Measurements from ENCODE around the gene MAP4K2. TPM values are rescaled to one million over a fixed set of nuclear protein-coding genes. Genes with fewer than 3 reads are reported as not detected.

MAP4K2 gene
- total and polyA plus RNA-seq, 9 donors, result 7.4 to 15.5 (median 12.3) TPM

GRCh38 chr11:64760759-64761420 is 42.1 kb downstream of the MAP4K2 start:
- no peaks in the 10 kb centered on the region for H3K9me3 ChIP-seq (replicated peaks; ENCODE audit: control insufficient read depth, low read depth, low read length)
- peaks cover 56% of the 10 kb centered on the region for H3K36me3 ChIP-seq (ENCODE audit: control insufficient read depth, insufficient read depth, low read length)
- H3K27ac ChIP-seq (ENCODE audit: low read length), result peak overlapping the region; percentile 95
- WGBS (ENCODE audit: insufficient coverage), result 45% methylated on average over 4 of the region's 7 CpGs
- no peak overlapping the region for H3K4me3 ChIP-seq (ENCODE audit: low read length)
- H3K27me3 ChIP-seq (ENCODE audit: control insufficient read depth, insufficient read depth, low read length), result no peaks in the 10 kb centered on the region
- peak; percentile 54 for DNase-seq
- peaks cover 67% of the 10 kb centered on the region for H3K4me1 ChIP-seq (ENCODE audit: control insufficient read depth, insufficient read depth, low read length)

- H3K27ac ChIP-seq (ENCODE audit: low read length), result peak within 1 kb of the TSS; percentile 95
- no peaks in the 10 kb centered on the region for H3K9me3 ChIP-seq (replicated peaks; ENCODE audit: control insufficient read depth, low read depth, low read length)
- no peaks in the 10 kb centered on the region for H3K27me3 ChIP-seq (ENCODE audit: control insufficient read depth, insufficient read depth, low read length)
- H3K4me3 ChIP-seq (ENCODE audit: low read length), result peak within 1 kb of the TSS; percentile 41
- peaks cover 67% of the 10 kb centered on the region for H3K4me1 ChIP-seq (ENCODE audit: control insufficient read depth, insufficient read depth, low read length)
- H3K36me3 ChIP-seq (ENCODE audit: control insufficient read depth, insufficient read depth, low read length), result peaks cover 56% of the 10 kb centered on the region
- WGBS (ENCODE audit: insufficient coverage), result 11% methylated on average over 16 of the region's 24 CpGs
- DNase-seq, result peak; percentile 96
These were observed 43.0 kb downstream of the MAP4K2 start, which contains the start of gene PYGM for GRCh38 chr11:64759722-64760719. TSS of gene PYGM (minus strand) at chr11:64759974. CDS start at chr11:64759898, 76 bp downstream.

GRCh38 chr11:64759131-64759721 is 43.8 kb downstream of the MAP4K2 start:
- H3K27me3 ChIP-seq (ENCODE audit: control insufficient read depth, insufficient read depth, low read length), result no peaks in the 10 kb centered on the region
- DNase-seq, result peak; percentile 50
- H3K27ac ChIP-seq (ENCODE audit: low read length), result peak overlapping the region; percentile 95
- peaks cover 66% of the 10 kb centered on the region for H3K4me1 ChIP-seq (ENCODE audit: control insufficient read depth, insufficient read depth, low read length)
- H3K36me3 ChIP-seq (ENCODE audit: control insufficient read depth, insufficient read depth, low read length), result peaks cover 54% of the 10 kb centered on the region
- no peaks in the 10 kb centered on the region for H3K9me3 ChIP-seq (replicated peaks; ENCODE audit: control insufficient read depth, low read depth, low read length)
- 40% methylated on average over 18 of the region's 21 CpGs for WGBS (ENCODE audit: insufficient coverage)
- peak overlapping the region; percentile 41 for H3K4me3 ChIP-seq (ENCODE audit: low read length)

GRCh38 chr11:64758330-64759079 is 44.5 kb downstream of the MAP4K2 start:
- H3K9me3 ChIP-seq (replicated peaks; ENCODE audit: control insufficient read depth, low read depth, low read length), result no peaks in the 10 kb centered on the region
- WGBS (ENCODE audit: insufficient coverage), result 84% methylated on average over 6 of the region's 15 CpGs
- H3K27ac ChIP-seq (ENCODE audit: low read length), result peak overlapping the region; percentile 62
- H3K27me3 ChIP-seq (ENCODE audit: control insufficient read depth, insufficient read depth, low read length), result no peaks in the 10 kb centered on the region
- H3K36me3 ChIP-seq (ENCODE audit: control insufficient read depth, insufficient read depth, low read length), result peaks cover 51% of the 10 kb centered on the region
- no peak for DNase-seq
- peaks cover 59% of the 10 kb centered on the region for H3K4me1 ChIP-seq (ENCODE audit: control insufficient read depth, insufficient read depth, low read length)
- H3K4me3 ChIP-seq (ENCODE audit: low read length), result peak overlapping the region; percentile 41

GRCh38 chr11:64757549-64758329 is 45.3 kb downstream of the MAP4K2 start:
- 72% methylated on average over 14 of the region's 19 CpGs for WGBS (ENCODE audit: insufficient coverage)
- no peak for DNase-seq

GRCh38 chr11:64755681-64756361 is 47.2 kb downstream of the MAP4K2 start:
- H3K36me3 ChIP-seq (ENCODE audit: control insufficient read depth, insufficient read depth, low read length), result peaks cover 59% of the 10 kb centered on the region
- DNase-seq, result no peak
- no peak overlapping the region for H3K27ac ChIP-seq (ENCODE audit: low read length)
- no peak overlapping the region for H3K4me3 ChIP-seq (ENCODE audit: low read length)
- WGBS (ENCODE audit: insufficient coverage), result 83% methylated on average over 4 of the region's 13 CpGs
- peaks cover 45% of the 10 kb centered on the region for H3K4me1 ChIP-seq (ENCODE audit: control insufficient read depth, insufficient read depth, low read length)
- H3K9me3 ChIP-seq (replicated peaks; ENCODE audit: control insufficient read depth, low read depth, low read length), result no peaks in the 10 kb centered on the region
- no peaks in the 10 kb centered on the region for H3K27me3 ChIP-seq (ENCODE audit: control insufficient read depth, insufficient read depth, low read length)

More at GRCh38 chr11:64757549-64758329, 45.3 kb downstream of the MAP4K2 start:
- H3K4me3 ChIP-seq (ENCODE audit: low read length), result no peak overlapping the region
- H3K9me3 ChIP-seq (replicated peaks; ENCODE audit: control insufficient read depth, low read depth, low read length), result no peaks in the 10 kb centered on the region
- peaks cover 48% of the 10 kb centered on the region for H3K36me3 ChIP-seq (ENCODE audit: control insufficient read depth, insufficient read depth, low read length)
- no peaks in the 10 kb centered on the region for H3K27me3 ChIP-seq (ENCODE audit: control insufficient read depth, insufficient read depth, low read length)
- H3K4me1 ChIP-seq (ENCODE audit: control insufficient read depth, insufficient read depth, low read length), result peaks cover 55% of the 10 kb centered on the region
- no peak overlapping the region for H3K27ac ChIP-seq (ENCODE audit: low read length)

GRCh38 chr11:64754919-64755662 is 47.9 kb downstream of the MAP4K2 start:
- 90% methylated on average over 21 of the region's 21 CpGs for WGBS (ENCODE audit: insufficient coverage)
- Histone ChIP-seq H3K27me3 (ENCODE audit: control insufficient read depth, insufficient read depth, low read length) (no peaks in the 10 kb centered on the region), H3K9me3 (replicated peaks; ENCODE audit: control insufficient read depth, low read depth, low read length) (no peaks in the 10 kb centered on the region), H3K4me1 (ENCODE audit: control insufficient read depth, insufficient read depth, low read length) (peaks cover 38% of the 10 kb centered on the region), H3K27ac (ENCODE audit: low read length) (no peak overlapping the region), H3K36me3 (ENCODE audit: control insufficient read depth, insufficient read depth, low read length) (peaks cover 65% of the 10 kb centered on the region), H3K4me3 (ENCODE audit: low read length) (no peak overlapping the region)
- DNase-seq, result no peak

- no peak overlapping the region for H3K27ac ChIP-seq (ENCODE audit: low read length)
- DNase-seq, result no peak
- peaks cover 66% of the 10 kb centered on the region for H3K36me3 ChIP-seq (ENCODE audit: control insufficient read depth, insufficient read depth, low read length)
- H3K4me3 ChIP-seq (ENCODE audit: low read length), result no peak overlapping the region
- WGBS (ENCODE audit: insufficient coverage), result 81% methylated on average over 18 of the region's 26 CpGs
- no peaks in the 10 kb centered on the region for H3K9me3 ChIP-seq (replicated peaks; ENCODE audit: control insufficient read depth, low read depth, low read length)
- no peaks in the 10 kb centered on the region for H3K27me3 ChIP-seq (ENCODE audit: control insufficient read depth, insufficient read depth, low read length)
- H3K4me1 ChIP-seq (ENCODE audit: control insufficient read depth, insufficient read depth, low read length), result peaks cover 30% of the 10 kb centered on the region
These were observed 48.7 kb downstream of the MAP4K2 start for GRCh38 chr11:64754124-64754918.

All from muscle of leg (tissue), 11 donors.